HG03095 (cell line): ENCODE measurements around the gene TTC39A.
A peak's percentile ranks its signal among the peaks of the same experiment; 100 is the strongest.

ENCODE experiments used
- ATAC-seq: cut with Tn5 transposase; IDR thresholded peaks from one replicate; pipeline ENCODE4 v1.9.1; 2021; ENCODE audit warnings: moderate library complexity; ENCODE audit not compliant: unreplicated experiment

Gene TTC39A

GRCh38 chr1:51330331-51331201, at the start of gene TTC39A:
TSS of gene TTC39A (minus strand) at chr1:51330562. CDS start at chr1:51330477, 85 bp downstream.
- no peak for ATAC-seq

GRCh38 chr1:51378871-51379270, 48.5 kb upstream of the TTC39A start:
- no peak for ATAC-seq

GRCh38 chr1:51373898-51374297, 43.5 kb upstream of the TTC39A start:
- ATAC-seq: no peak

- no peak for ATAC-seq
Observed at GRCh38 chr1:51372561-51372960, 42.2 kb upstream of the TTC39A start.

- ATAC-seq: no peak
Observed at GRCh38 chr1:51369171-51369570, 38.8 kb upstream of the TTC39A start.

GRCh38 chr1:51365774-51366173, 35.4 kb upstream of the TTC39A start:
- ATAC-seq: no peak

GRCh38 chr1:51359879-51360278, 29.5 kb upstream of the TTC39A start:
- ATAC-seq: no peak

- no peak for ATAC-seq
Observed at GRCh38 chr1:51355382-51355781, 25.0 kb upstream of the TTC39A start.

GRCh38 chr1:51354416-51354815, 24.1 kb upstream of the TTC39A start:
- ATAC-seq: no peak

GRCh38 chr1:51351907-51352306, 21.5 kb upstream of the TTC39A start:
- ATAC-seq: no peak

GRCh38 chr1:51349862-51350261, 19.5 kb upstream of the TTC39A start:
- ATAC-seq: no peak

- no peak for ATAC-seq
Observed at GRCh38 chr1:51348147-51348527, 17.8 kb upstream of the TTC39A start.

- no peak for ATAC-seq
Observed at GRCh38 chr1:51347398-51348146, 17.2 kb upstream of the TTC39A start.

GRCh38 chr1:51346086-51346942, 16.0 kb upstream of the TTC39A start:
- ATAC-seq: no peak

- ATAC-seq: no peak
Observed at GRCh38 chr1:51345300-51345687, 14.9 kb upstream of the TTC39A start.

- ATAC-seq: no peak
Observed at GRCh38 chr1:51344602-51345299, 14.4 kb upstream of the TTC39A start.

- no peak for ATAC-seq
Observed at GRCh38 chr1:51344276-51344601, 13.9 kb upstream of the TTC39A start.

GRCh38 chr1:51343624-51344023, 13.3 kb upstream of the TTC39A start:
- no peak for ATAC-seq

- no peak for ATAC-seq
Observed at GRCh38 chr1:51342591-51343206, 12.3 kb upstream of the TTC39A start.

GRCh38 chr1:51341876-51342496, 11.6 kb upstream of the TTC39A start:
- ATAC-seq: peak; percentile 71
